Esophagus squamous epithelium (tissue), 4 donors: ENCODE measurements around the gene RCC1.

Source experiments
- POLR2A ChIP-seq, 4 donors: fragments of 450-650 bp; IDR thresholded peaks; one replicate each; pipeline ENCODE4 v1.6.1; 2017; ENCODE audit warnings: antibody characterized with exemption in 4 of 4, mild to moderate bottlenecking in 4 of 4, moderate library complexity in 3 of 4
- TF ChIP-seq, protein P1 (sequence below), 6 experiments: fragments of 450-650 bp in 4 of 6; fragments of 200-600 bp in 2 of 6; sonication (generic) in 2 of 6; IDR thresholded peaks; one replicate each; pipeline ENCODE4 v1.5.1; 2016 to 2019; ENCODE audit warnings: antibody characterized with exemption in 6 of 6, mild to moderate bottlenecking in 4 of 6, moderate library complexity in 4 of 6

DNA sequence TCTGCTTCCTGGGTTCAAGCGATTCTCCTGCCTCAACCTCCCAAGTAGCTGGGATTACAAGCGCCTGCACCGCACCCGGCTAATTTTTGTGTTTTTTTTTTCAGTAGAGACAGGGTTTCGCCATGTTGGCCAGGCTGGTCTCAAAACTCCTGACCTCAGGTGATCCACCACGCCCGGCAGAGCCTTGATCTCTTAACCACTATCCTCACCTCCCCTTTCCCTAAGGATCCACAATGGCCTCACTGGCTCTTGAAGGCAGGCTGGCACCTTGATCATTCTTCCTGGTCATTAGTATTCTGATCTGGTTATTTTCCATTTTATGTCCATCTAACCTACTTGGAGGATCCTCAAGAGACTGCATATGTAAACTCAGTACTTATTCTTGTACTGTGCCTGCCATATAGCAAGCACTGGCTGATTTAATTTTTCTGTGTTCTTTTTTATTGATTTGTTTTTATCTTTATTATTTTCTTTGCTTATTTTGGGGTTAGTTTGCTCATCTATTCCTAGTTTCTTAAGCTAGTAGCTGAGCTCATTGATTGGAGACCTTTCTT is 6.3 kb downstream of the RCC1 start:
- TF ChIP-seq, protein P1, sequence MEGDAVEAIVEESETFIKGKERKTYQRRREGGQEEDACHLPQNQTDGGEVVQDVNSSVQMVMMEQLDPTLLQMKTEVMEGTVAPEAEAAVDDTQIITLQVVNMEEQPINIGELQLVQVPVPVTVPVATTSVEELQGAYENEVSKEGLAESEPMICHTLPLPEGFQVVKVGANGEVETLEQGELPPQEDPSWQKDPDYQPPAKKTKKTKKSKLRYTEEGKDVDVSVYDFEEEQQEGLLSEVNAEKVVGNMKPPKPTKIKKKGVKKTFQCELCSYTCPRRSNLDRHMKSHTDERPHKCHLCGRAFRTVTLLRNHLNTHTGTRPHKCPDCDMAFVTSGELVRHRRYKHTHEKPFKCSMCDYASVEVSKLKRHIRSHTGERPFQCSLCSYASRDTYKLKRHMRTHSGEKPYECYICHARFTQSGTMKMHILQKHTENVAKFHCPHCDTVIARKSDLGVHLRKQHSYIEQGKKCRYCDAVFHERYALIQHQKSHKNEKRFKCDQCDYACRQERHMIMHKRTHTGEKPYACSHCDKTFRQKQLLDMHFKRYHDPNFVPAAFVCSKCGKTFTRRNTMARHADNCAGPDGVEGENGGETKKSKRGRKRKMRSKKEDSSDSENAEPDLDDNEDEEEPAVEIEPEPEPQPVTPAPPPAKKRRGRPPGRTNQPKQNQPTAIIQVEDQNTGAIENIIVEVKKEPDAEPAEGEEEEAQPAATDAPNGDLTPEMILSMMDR (IDR thresholded peaks at IDR 0.05): no peak
- TF ChIP-seq POLR2A (IDR thresholded peaks at IDR 0.05): no peak
